ENCODE data around the gene KCND3. TPM values are rescaled to one million over a fixed set of nuclear protein-coding genes. Genes with fewer than 3 reads are reported as not detected.
A peak's percentile ranks its signal among the peaks of the same experiment; 100 is the strongest.

KCND3 gene
- total RNA-seq, 1 experiment from 2014 or later: 0.10 TPM

GRCh38 chr1:111930356-111930755, 59.1 kb downstream of the KCND3 start:
- DNase-seq (ENCODE audit: low spot score): no peak
- in situ Hi-C loops (cut with HindIII; ENCODE audit: low sequenced_read_pairs): no loop called here

- in situ Hi-C loops (cut with HindIII; ENCODE audit: low sequenced_read_pairs): no loop called here
- no peak for DNase-seq (ENCODE audit: low spot score)
These were observed 60.9 kb downstream of the KCND3 start for GRCh38 chr1:111928531-111928930.

GRCh38 chr1:111927652-111928051, 61.8 kb downstream of the KCND3 start:
- no peak for DNase-seq (ENCODE audit: low spot score)
- in situ Hi-C loops (cut with HindIII; ENCODE audit: low sequenced_read_pairs): no loop called here

GRCh38 chr1:111924786-111925185, 64.7 kb downstream of the KCND3 start:
- in situ Hi-C loops (cut with HindIII; ENCODE audit: low sequenced_read_pairs): no loop called here
- no peak for DNase-seq (ENCODE audit: low spot score)

- DNase-seq (ENCODE audit: low spot score): no peak
- in situ Hi-C loops (cut with HindIII; ENCODE audit: low sequenced_read_pairs): no loop called here
These were observed 65.7 kb downstream of the KCND3 start for GRCh38 chr1:111923766-111924165.

GRCh38 chr1:111921948-111922347, 67.5 kb downstream of the KCND3 start:
- in situ Hi-C loops (cut with HindIII; ENCODE audit: low sequenced_read_pairs): no loop called here
- no peak for DNase-seq (ENCODE audit: low spot score)

- in situ Hi-C loops (cut with HindIII; ENCODE audit: low sequenced_read_pairs): no loop called here
These were observed 69.0 kb downstream of the KCND3 start for GRCh38 chr1:111920221-111921024.

GRCh38 chr1:111911776-111912515, 77.5 kb downstream of the KCND3 start:
- in situ Hi-C loops (cut with HindIII; ENCODE audit: low sequenced_read_pairs): no loop called here
- no peak for DNase-seq (ENCODE audit: low spot score)

More at GRCh38 chr1:111920221-111921024, 69.0 kb downstream of the KCND3 start:
- DNase-seq (ENCODE audit: low spot score): peak; percentile 98

- no peak for DNase-seq (ENCODE audit: low spot score)
- in situ Hi-C loops (cut with HindIII; ENCODE audit: low sequenced_read_pairs): no loop called here
These were observed 78.4 kb downstream of the KCND3 start for GRCh38 chr1:111911061-111911460.

- no peak for DNase-seq (ENCODE audit: low spot score)
- in situ Hi-C loops (cut with HindIII; ENCODE audit: low sequenced_read_pairs): no loop called here
These were observed 80.4 kb downstream of the KCND3 start for GRCh38 chr1:111909030-111909429.

- in situ Hi-C loops (cut with HindIII; ENCODE audit: low sequenced_read_pairs): no loop called here
- DNase-seq (ENCODE audit: low spot score): no peak
These were observed 81.4 kb downstream of the KCND3 start for GRCh38 chr1:111908011-111908621.

- in situ Hi-C loops (cut with HindIII; ENCODE audit: low sequenced_read_pairs): no loop called here
- no peak for DNase-seq (ENCODE audit: low spot score)
These were observed 82.1 kb downstream of the KCND3 start for GRCh38 chr1:111907321-111907720.

- in situ Hi-C loops (cut with HindIII; ENCODE audit: low sequenced_read_pairs): no loop called here
These were observed 82.7 kb downstream of the KCND3 start for GRCh38 chr1:111906816-111907215.

GRCh38 chr1:111906111-111906510, 83.4 kb downstream of the KCND3 start:
- in situ Hi-C loops (cut with HindIII; ENCODE audit: low sequenced_read_pairs): no loop called here

More at GRCh38 chr1:111906816-111907215, 82.7 kb downstream of the KCND3 start:
- no peak for DNase-seq (ENCODE audit: low spot score)

GRCh38 chr1:111904478-111905218, 84.8 kb downstream of the KCND3 start:
- peak; percentile 66 for DNase-seq (ENCODE audit: low spot score)

More at GRCh38 chr1:111906111-111906510, 83.4 kb downstream of the KCND3 start:
- no peak for DNase-seq (ENCODE audit: low spot score)

GRCh38 chr1:111903871-111904449, 85.5 kb downstream of the KCND3 start:
- in situ Hi-C loops (cut with HindIII; ENCODE audit: low sequenced_read_pairs): no loop called here
- peak; percentile 96 for DNase-seq (ENCODE audit: low spot score)

More at GRCh38 chr1:111904478-111905218, 84.8 kb downstream of the KCND3 start:
- in situ Hi-C loops (cut with HindIII; ENCODE audit: low sequenced_read_pairs): no loop called here

- in situ Hi-C loops (cut with HindIII; ENCODE audit: low sequenced_read_pairs): no loop called here
These were observed 86.2 kb downstream of the KCND3 start for GRCh38 chr1:111903148-111903870.

GRCh38 chr1:111895469-111895868, 94.0 kb downstream of the KCND3 start:
- in situ Hi-C loops (cut with HindIII; ENCODE audit: low sequenced_read_pairs): loop anchor here (5.0 kb wide), 1 partner anchor 48 kb away; no protein-coding TSS in a partner anchor
- no peak for DNase-seq (ENCODE audit: low spot score)

More at GRCh38 chr1:111903148-111903870, 86.2 kb downstream of the KCND3 start:
- no peak for DNase-seq (ENCODE audit: low spot score)
